Mesothelial cell of epicardium (in vitro differentiated cells): ENCODE measurements around the gene TULP4. TPM values are rescaled to one million over a fixed set of nuclear protein-coding genes. Genes with fewer than 3 reads are reported as not detected.
"Not testable (repeated sequence)": the region's sequence is repeated elsewhere in the genome, so short reads cannot be mapped to it uniquely, and the experiment has no call there.

Experiments used
- DNase-seq, 2 experiments: peaks; one replicate each; pipeline ENCODE4 v3.0.0; 2021; ENCODE audit warnings: low spot score in 2 of 2; ENCODE audit not compliant: unreplicated experiment in 2 of 2
- H3K27ac Mint-ChIP-seq: 2 replicates; pipeline ENCODE4 v1.8.0; 2021; ENCODE audit warnings: mixed read lengths
- H3K27me3 Mint-ChIP-seq: 2 replicates; pipeline ENCODE4 v1.8.0; 2021; ENCODE audit warnings: low read depth, mixed read lengths
- H3K36me3 Mint-ChIP-seq: 2 replicates; pipeline ENCODE4 v1.8.0; 2021; ENCODE audit warnings: mixed read lengths
- H3K4me1 Mint-ChIP-seq: 2 replicates; pipeline ENCODE4 v1.8.0; 2021; ENCODE audit warnings: mixed read lengths
- H3K4me3 Mint-ChIP-seq: 2 replicates; pipeline ENCODE4 v1.8.0; 2021; ENCODE audit warnings: mild to moderate bottlenecking, moderate library complexity, mixed read lengths
- H3K9me3 Mint-ChIP-seq: 2 replicates; pipeline ENCODE4 v1.8.0; 2021; ENCODE audit warnings: mixed read lengths
- total RNA-seq: library from RNA; stranded (reverse); gene quantifications from 3 replicates; pipeline ENCODE4 v1.2.1, GENCODE V29; 2021
- TF ChIP-seq, protein P1 (sequence below): fragments of 200-600 bp; sonication (generic); IDR thresholded peaks from one replicate; pipeline ENCODE4 v1.5.0; 2021; ENCODE audit warnings: antibody characterized with exemption; ENCODE audit not compliant: unreplicated experiment

Gene TULP4
- total RNA-seq, 1 donor from 2014 or later: 135 TPM

DNA sequence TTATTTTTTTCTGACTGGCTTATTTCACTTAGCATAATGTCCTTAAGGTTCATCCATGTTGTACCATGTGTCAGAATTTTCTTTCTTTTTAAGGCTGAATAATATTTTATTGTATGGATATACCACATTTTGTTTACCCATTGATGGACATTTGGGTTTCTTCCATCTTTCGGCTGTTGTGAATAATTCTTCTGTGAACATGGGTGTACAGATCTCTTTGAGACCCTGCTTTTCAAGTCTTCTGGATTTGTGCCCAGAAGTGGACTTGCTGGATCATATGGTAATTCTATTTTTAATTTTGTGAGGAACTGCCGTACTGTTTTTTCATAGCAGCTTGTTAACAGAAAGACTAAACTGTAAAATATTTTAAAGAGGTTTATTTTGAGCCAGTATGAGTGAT, 153.0 kb downstream of the TULP4 start:
- Mint-ChIP-seq H3K27ac (no peak overlapping the region), H3K4me3 (no peak overlapping the region), H3K27me3 (no peaks in the 10 kb centered on the region), H3K36me3 (peaks cover 61% of the 10 kb centered on the region), H3K9me3 (peaks cover 8% of the 10 kb centered on the region), H3K4me1 (peaks cover 11% of the 10 kb centered on the region)
- TF ChIP-seq, protein P1, sequence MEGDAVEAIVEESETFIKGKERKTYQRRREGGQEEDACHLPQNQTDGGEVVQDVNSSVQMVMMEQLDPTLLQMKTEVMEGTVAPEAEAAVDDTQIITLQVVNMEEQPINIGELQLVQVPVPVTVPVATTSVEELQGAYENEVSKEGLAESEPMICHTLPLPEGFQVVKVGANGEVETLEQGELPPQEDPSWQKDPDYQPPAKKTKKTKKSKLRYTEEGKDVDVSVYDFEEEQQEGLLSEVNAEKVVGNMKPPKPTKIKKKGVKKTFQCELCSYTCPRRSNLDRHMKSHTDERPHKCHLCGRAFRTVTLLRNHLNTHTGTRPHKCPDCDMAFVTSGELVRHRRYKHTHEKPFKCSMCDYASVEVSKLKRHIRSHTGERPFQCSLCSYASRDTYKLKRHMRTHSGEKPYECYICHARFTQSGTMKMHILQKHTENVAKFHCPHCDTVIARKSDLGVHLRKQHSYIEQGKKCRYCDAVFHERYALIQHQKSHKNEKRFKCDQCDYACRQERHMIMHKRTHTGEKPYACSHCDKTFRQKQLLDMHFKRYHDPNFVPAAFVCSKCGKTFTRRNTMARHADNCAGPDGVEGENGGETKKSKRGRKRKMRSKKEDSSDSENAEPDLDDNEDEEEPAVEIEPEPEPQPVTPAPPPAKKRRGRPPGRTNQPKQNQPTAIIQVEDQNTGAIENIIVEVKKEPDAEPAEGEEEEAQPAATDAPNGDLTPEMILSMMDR: no peak
- DNase-seq: no peak

DNA sequence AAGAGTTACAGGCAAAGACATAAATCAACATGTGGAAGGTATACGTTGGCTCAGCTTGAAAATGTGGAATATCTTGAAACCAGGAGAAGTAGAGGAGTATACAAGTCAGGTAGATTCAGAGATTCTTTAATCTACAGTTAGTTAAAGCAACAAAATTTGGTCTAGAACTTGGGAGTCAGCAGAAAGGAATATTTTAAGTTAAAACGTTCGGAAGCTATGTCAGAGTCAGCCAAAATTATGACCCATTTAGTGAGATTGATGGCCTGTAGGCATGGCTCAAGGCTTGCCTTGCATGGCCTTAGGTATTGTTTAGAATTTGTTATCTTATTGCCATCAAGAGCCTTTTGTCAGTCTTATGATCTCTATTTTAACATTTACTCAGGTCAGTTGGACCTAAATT, 153.5 kb downstream of the TULP4 start:
- no peaks in the 10 kb centered on the region for H3K27me3 Mint-ChIP-seq
- peaks cover 8% of the 10 kb centered on the region for H3K9me3 Mint-ChIP-seq
- no peak overlapping the region for H3K4me3 Mint-ChIP-seq
- TF ChIP-seq, protein P1: no peak
- peaks cover 61% of the 10 kb centered on the region for H3K36me3 Mint-ChIP-seq
- DNase-seq: no peak
- no peak overlapping the region for H3K27ac Mint-ChIP-seq
- peaks cover 7% of the 10 kb centered on the region for H3K4me1 Mint-ChIP-seq

DNA sequence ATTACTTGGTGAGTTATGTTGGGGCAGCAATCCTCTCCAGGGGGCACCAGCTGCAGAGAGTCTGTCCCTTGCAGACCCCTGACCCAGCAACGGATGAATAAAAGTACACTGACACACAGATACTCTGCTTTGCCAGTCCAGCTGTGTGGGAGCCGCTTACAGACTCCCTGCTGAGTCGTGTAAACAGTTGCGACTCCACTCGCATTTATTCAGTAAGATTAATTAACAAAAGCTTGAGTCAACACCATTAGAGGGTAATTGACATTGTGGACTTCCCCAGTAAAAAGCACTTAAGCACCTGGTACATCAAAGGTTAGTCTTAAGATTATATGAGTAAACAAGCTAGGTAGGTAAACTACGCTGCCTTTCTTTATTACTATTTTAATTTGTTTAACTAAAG, 155.7 kb downstream of the TULP4 start:
- H3K4me1 Mint-ChIP-seq: peaks cover 6% of the 10 kb centered on the region
- no peak overlapping the region for H3K4me3 Mint-ChIP-seq
- H3K36me3 Mint-ChIP-seq: peaks cover 53% of the 10 kb centered on the region
- DNase-seq: no peak
- peaks cover 8% of the 10 kb centered on the region for H3K9me3 Mint-ChIP-seq
- no peaks in the 10 kb centered on the region for H3K27me3 Mint-ChIP-seq
- no peak overlapping the region for H3K27ac Mint-ChIP-seq
- TF ChIP-seq, protein P1: no peak

DNA sequence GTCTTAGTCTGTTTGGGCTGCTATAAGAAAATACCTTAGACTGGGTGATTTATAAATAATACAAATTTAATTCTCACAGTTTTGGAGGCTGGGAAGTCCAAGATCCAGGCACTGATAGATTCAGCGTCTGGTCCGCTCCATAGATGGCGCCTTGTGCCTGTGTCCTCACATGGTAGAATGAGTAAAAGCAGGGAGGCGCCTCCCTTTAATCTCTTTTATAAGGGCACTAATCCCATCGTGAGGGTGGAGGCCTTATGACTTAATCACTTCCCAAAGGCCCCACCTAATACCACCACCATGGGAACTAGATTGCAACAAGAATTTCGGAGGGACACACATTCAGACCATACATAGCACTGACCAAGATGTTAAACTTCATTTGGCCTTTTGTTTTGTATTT, 156.4 kb downstream of the TULP4 start:
- TF ChIP-seq, protein P1: no peak
- H3K9me3 Mint-ChIP-seq: peaks cover 8% of the 10 kb centered on the region
- DNase-seq: no peak
- H3K4me3 Mint-ChIP-seq: no peak overlapping the region
- H3K27me3 Mint-ChIP-seq: no peaks in the 10 kb centered on the region
- peaks cover 48% of the 10 kb centered on the region for H3K36me3 Mint-ChIP-seq
- peaks cover 7% of the 10 kb centered on the region for H3K4me1 Mint-ChIP-seq
- no peak overlapping the region for H3K27ac Mint-ChIP-seq

DNA sequence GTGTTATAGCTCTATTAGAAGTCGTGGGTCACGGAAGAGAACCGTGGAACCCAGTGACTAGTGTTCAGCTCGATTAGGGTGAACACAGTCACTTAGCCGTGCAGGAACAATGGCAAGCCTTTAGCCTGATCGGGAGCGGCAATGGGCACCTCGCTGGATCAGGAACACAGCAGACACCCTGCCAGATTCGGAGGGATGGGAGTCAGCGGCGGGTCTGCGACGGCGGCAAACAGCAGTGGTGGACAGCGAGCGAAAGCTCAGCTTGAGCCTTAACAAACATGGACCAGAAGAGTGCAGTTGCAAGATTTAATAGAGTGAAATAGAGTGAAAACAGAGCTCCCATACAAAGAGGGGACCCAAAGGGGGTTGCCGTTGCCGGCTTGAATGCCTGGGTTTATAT, 157.8 kb downstream of the TULP4 start:
- DNase-seq, H3K9me3 Mint-ChIP-seq, H3K4me1 Mint-ChIP-seq, H3K4me3 Mint-ChIP-seq, H3K27ac Mint-ChIP-seq, H3K27me3 Mint-ChIP-seq: not testable (repeated sequence)
- H3K36me3 Mint-ChIP-seq: peaks cover 35% of the 10 kb centered on the region

DNA sequence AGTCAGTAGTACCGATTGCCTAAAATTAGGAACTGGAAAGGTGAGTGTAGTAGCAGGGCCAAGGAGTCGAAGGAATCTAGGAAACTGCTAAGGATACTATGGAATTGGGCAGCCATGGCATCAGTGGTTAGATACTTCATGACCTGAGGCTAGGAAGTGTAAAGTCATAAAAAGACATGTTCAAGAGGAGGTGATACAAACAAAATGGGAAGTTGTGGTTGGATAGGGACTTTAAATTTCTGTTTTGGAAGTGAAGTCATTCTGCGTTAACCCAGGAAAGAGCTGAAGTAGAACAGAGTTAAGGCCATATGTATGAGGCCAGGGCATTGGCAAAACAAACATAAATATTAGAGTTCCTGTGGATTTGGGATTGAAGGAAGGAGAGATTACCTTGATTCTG, 159.1 kb downstream of the TULP4 start:
- H3K4me3 Mint-ChIP-seq: no peak overlapping the region
- H3K27ac Mint-ChIP-seq: no peak overlapping the region
- no peak for DNase-seq
- no peaks in the 10 kb centered on the region for H3K27me3 Mint-ChIP-seq
- TF ChIP-seq, protein P1: no peak
- no peaks in the 10 kb centered on the region for H3K9me3 Mint-ChIP-seq
- peaks cover 13% of the 10 kb centered on the region for H3K4me1 Mint-ChIP-seq
- H3K36me3 Mint-ChIP-seq: peaks cover 24% of the 10 kb centered on the region
